HepG2 (cell line): ENCODE data around the gene RNGTT. TPM values are rescaled to one million over a fixed set of nuclear protein-coding genes. Genes with fewer than 3 reads are reported as not detected.

ENCODE experiments used
- ATAC-seq: fragments of 200-7000 bp; cut with Tn5 transposase; 3 replicates; pipeline ENCODE4 v1.9.1; 2020; ENCODE audit warnings: mild to moderate bottlenecking, moderate library complexity
- BruUV-seq: library from RNA; stranded (reverse); fragments of 400-500 nt; replicated peaks from 2 replicates; lab custom pipeline; 2021; lab: Mats Ljungman, UMichigan
- CTCF ChIA-PET: fragments of 300-600 bp; formaldehyde crosslinking; extraction: SDS; loops from one replicate; lab custom pipeline; 2021; ENCODE audit warnings: low total read pairs, inconsistent platforms, low intra/inter-chr PET ratio; lab: Yijun Ruan, JAX
- POLR2A ChIA-PET: fragments of 350-600 bp; sonication (Branson Sonifier 250); formaldehyde crosslinking; loops from one replicate; lab custom pipeline; 2020; ENCODE audit warnings: antibody characterized with exemption, inconsistent platforms; lab: Yijun Ruan, JAX
- DNase-seq: peaks from one replicate; pipeline ENCODE4 v3.0.0-alpha.2; 2015; ENCODE audit warnings: low spot score
- FAIRE-seq: peaks from 3 replicates; lab custom pipeline; 2011; peaks lifted over from hg19 to GRCh38; lab: Jason Lieb, UNC
- H2AFZ ChIP-seq: one replicate; pipeline ENCODE4 v1.6.1; 2011; ENCODE audit warnings: low read length, inconsistent platforms
- H3K27ac ChIP-seq: fragments of 300-600 bp; 3 replicates; pipeline ENCODE4 v1.8.0; 2011; ENCODE audit warnings: mixed run types, mild to moderate bottlenecking, mixed read lengths, low read length, inconsistent platforms; ENCODE audit not compliant: insufficient read depth; ENCODE audit errors: extremely low read length
- H3K27me3 ChIP-seq, 2 experiments: fragments of 200-600 bp in 1 of 2; 2 replicates in 1 of 2; 3 replicates in 1 of 2; pipeline versions ENCODE4 v1.6.0 to v1.8.0; 2011; ENCODE audit warnings: low read length in 2 of 2, mild to moderate bottlenecking in 2 of 2, moderate library complexity in 2 of 2, inconsistent platforms in 1 of 2; ENCODE audit not compliant: insufficient read depth in 2 of 2, control insufficient read depth in 1 of 2
- H3K36me3 ChIP-seq, 2 experiments: fragments of 200-600 bp in 1 of 2; replicated peaks in 1 of 2; 2 replicates in 1 of 2; 3 replicates in 1 of 2; pipeline versions ENCODE4 v1.5.1 to v1.8.0; 2011; ENCODE audit warnings: low read length in 2 of 2, inconsistent platforms in 1 of 2; ENCODE audit not compliant: insufficient read depth in 2 of 2, control insufficient read depth in 1 of 2
- H3K4me1 ChIP-seq: 2 replicates; pipeline ENCODE4 v1.5.1; 2012; ENCODE audit warnings: low read length, inconsistent platforms; ENCODE audit not compliant: insufficient read depth
- H3K4me2 ChIP-seq: 2 replicates; pipeline ENCODE4 v1.6.0; 2011; ENCODE audit warnings: low read depth, low read length, inconsistent platforms
- H3K4me3 ChIP-seq, 3 experiments: fragments of 200-600 bp in 1 of 3; sonication (generic), shearing (Covaris generic) in 1 of 3; replicated peaks in 1 of 3; 2 replicates each; pipeline ENCODE4 v1.5.1; 2011 to 2016; ENCODE audit warnings: low read length in 3 of 3, inconsistent platforms in 2 of 3, low read depth in 2 of 3, mild to moderate bottlenecking in 2 of 3, control low read depth in 1 of 3, mixed read lengths in 1 of 3; ENCODE audit not compliant: insufficient read depth in 1 of 3
- H3K79me2 ChIP-seq: one replicate; pipeline ENCODE4 v1.6.1; 2011; ENCODE audit warnings: low read length, inconsistent platforms; ENCODE audit not compliant: insufficient read depth
- H3K9ac ChIP-seq: 2 replicates; pipeline ENCODE4 v1.6.0; 2011; ENCODE audit warnings: mild to moderate bottlenecking, low read depth, low read length, inconsistent platforms; ENCODE audit not compliant: insufficient read depth
- H3K9me3 ChIP-seq: 2 replicates; pipeline ENCODE4 v1.5.1; 2012; ENCODE audit warnings: mild to moderate bottlenecking, low read length
- H4K20me1 ChIP-seq: 2 replicates; pipeline ENCODE4 v1.6.0; 2011; ENCODE audit warnings: inconsistent platforms, mild to moderate bottlenecking, low read length, moderate library complexity; ENCODE audit not compliant: insufficient read depth
- ADNP ChIP-seq: sonication (generic); formaldehyde crosslinking; IDR thresholded peaks from 2 replicates; pipeline ENCODE4 v1.4.0; 2020; ENCODE audit warnings: missing genetic modification reagents
- CAMTA2 ChIP-seq: sonication (generic); formaldehyde crosslinking; IDR thresholded peaks from 2 replicates; pipeline ENCODE4 v1.4.0; 2020; ENCODE audit warnings: mild to moderate bottlenecking, missing genetic modification reagents, borderline replicate concordance
- CTCF ChIP-seq: sonication (generic); formaldehyde crosslinking; IDR thresholded peaks from 2 replicates; pipeline ENCODE4 v1.5.0; 2020; ENCODE audit warnings: mild to moderate bottlenecking, missing genetic modification reagents, moderate library complexity
- GTF2F1 ChIP-seq: fragments of 150-350 bp; IDR thresholded peaks from 2 replicates; pipeline ENCODE4 v1.6.1; 2014; ENCODE audit warnings: low read length
- MBD4 ChIP-seq: IDR thresholded peaks from 2 replicates; pipeline ENCODE4 v1.6.1; 2012; ENCODE audit warnings: low read length, inconsistent platforms, borderline replicate concordance
- ZBTB4 ChIP-seq: sonication (generic); formaldehyde crosslinking; IDR thresholded peaks from 2 replicates; pipeline ENCODE4 v1.4.0; 2020; ENCODE audit warnings: missing genetic modification reagents, mild to moderate bottlenecking, borderline replicate concordance
- ZNF143 ChIP-seq: sonication (generic); formaldehyde crosslinking; IDR thresholded peaks from 2 replicates; pipeline ENCODE4 v1.4.0; 2020; ENCODE audit warnings: missing genetic modification reagents
- ZNF230 ChIP-seq: sonication (generic); formaldehyde crosslinking; IDR thresholded peaks from 2 replicates; pipeline ENCODE4 v1.4.0; 2020; ENCODE audit warnings: mild to moderate bottlenecking, missing genetic modification reagents
- ZNF253 ChIP-seq: sonication (generic); formaldehyde crosslinking; IDR thresholded peaks from 2 replicates; pipeline ENCODE4 v1.8.0; 2022; ENCODE audit warnings: mild to moderate bottlenecking, missing genetic modification reagents, borderline replicate concordance
- ZNF800 ChIP-seq: sonication (generic); formaldehyde crosslinking; IDR thresholded peaks from 2 replicates; pipeline ENCODE4 v1.4.0; 2020; ENCODE audit warnings: missing genetic modification reagents
- ZNF883 ChIP-seq: sonication (generic); formaldehyde crosslinking; IDR thresholded peaks from 2 replicates; pipeline ENCODE4 v1.5.1; 2020; ENCODE audit warnings: mild to moderate bottlenecking, missing genetic modification reagents; ENCODE audit errors: not compliant biosample characterization
- WGBS: methylation state at CpG from one replicate; pipeline ENCODE4 v1.1.6; 2017; ENCODE audit warnings: low lambda C conversion rate; 5-methylcytosine and 5-hydroxymethylcytosine counted together
- in situ Hi-C: cut with HindIII; loops from 2 replicates; pipeline ENCODE4 v1.10.0; 2017; ENCODE audit warnings: low pct_unique_long_range_greater_than_20kb; ENCODE audit not compliant: extremely low pct_ligation_motif_present
- intact Hi-C: fragments of 100-400 bp; cut with micrococcal nuclease; formaldehyde crosslinking; loops from one replicate; pipeline ENCODE4 v1.10.0; 2022; ENCODE audit not compliant: unreplicated experiment
- polyA plus RNA-seq, 8 experiments: library from polyadenylated mRNA; depleted of rRNA in 3 of 8; stranded (reverse) in 7 of 8; unstranded in 1 of 8; fragments of >200 nt; fragmentation: Illumina TruSeq in 4 of 8; extraction: Trizol in 4 of 8; gene quantifications; 2 replicates each; pipeline versions ENCODE4 v1.2.1 to v1.2.3, GENCODE V29; 2011 to 2016; ENCODE audit warnings: low read depth in 4 of 8, missing spikeins in 1 of 8, mixed read lengths in 1 of 8; ENCODE audit not compliant: insufficient read depth in 1 of 8
- total RNA-seq, 5 experiments: library from RNA; depleted of rRNA; stranded (reverse); fragments of >200 nt; fragmentation: Illumina TruSeq; extraction: Trizol; gene quantifications; 2 replicates each; pipeline ENCODE4 v1.2.3, GENCODE V29; 2016; ENCODE audit warnings: low read depth in 1 of 5
- TF ChIP-seq, protein P1 (sequence below): IDR thresholded peaks from 2 replicates; pipeline ENCODE4 v1.6.1; 2016; ENCODE audit warnings: missing genetic modification reagents, missing compliant biosample characterization
- TF ChIP-seq, protein P2 (sequence below): sonication (generic); formaldehyde crosslinking; IDR thresholded peaks from 2 replicates; pipeline ENCODE4 v1.5.1; 2020; ENCODE audit warnings: missing genetic modification reagents, mild to moderate bottlenecking, borderline replicate concordance
- TF ChIP-seq, protein P3 (sequence below): sonication (generic); formaldehyde crosslinking; IDR thresholded peaks from 2 replicates; pipeline ENCODE4 v1.5.0; 2020; ENCODE audit warnings: missing genetic modification reagents

The RNGTT gene
- total and polyA plus RNA-seq, 2 of the 13 experiments (the other 11 are each of a cell fraction or from before 2014, with no cell fraction given) = 6.0 to 22.6 TPM

DNA sequence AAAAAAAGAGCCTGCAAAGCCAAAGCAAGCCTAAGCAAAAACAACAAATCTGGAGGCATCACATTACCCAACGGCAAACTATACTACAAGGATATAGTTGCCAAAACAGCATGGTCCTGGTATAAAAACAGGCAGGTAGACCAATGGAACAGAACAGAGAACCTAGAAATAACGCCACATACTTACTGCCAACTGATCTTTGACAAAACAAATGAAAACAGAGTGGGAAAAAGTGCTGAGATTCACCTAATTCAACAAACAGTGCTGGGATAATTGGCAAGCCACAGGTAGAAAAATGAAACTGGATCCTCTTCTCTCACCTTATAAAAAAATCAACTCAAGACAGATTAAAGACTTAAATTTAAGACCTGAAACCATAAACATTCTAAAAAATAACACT, 291.8 kb downstream of the RNGTT start:
- no TSS peak for BruUV-seq
- Histone ChIP-seq H3K4me3 (no peak overlapping the region), H3K36me3 (0 out of 5 replicates have a peak, but pooled peaks cover 0 to 1% of the 10 kb centered on the region in 2 experiments), H2AFZ (no peak overlapping the region), H4K20me1 (no peaks in the 10 kb centered on the region), H3K27me3 (no peaks in the 10 kb centered on the region), H3K79me2 (no peaks in the 10 kb centered on the region), H3K4me2 (no peak overlapping the region), H3K9ac (no peak overlapping the region), H3K27ac (no peak overlapping the region), H3K4me1 (no peaks in the 10 kb centered on the region), H3K9me3 (peaks cover 27% of the 10 kb centered on the region)
- DNase-seq (no peak), FAIRE-seq (no peak), ATAC-seq (no peak)
- intact Hi-C loops (no loop called here), in situ Hi-C loops (no loop called here)
- ChIA-PET CTCF (no interaction called here), POLR2A (no interaction called here)
- 96% methylated on average over 2 of the region's 2 CpGs for WGBS
- TF ChIP-seq CTCF (CRISPR knock-in tag) (no peak), MBD4 (no peak), ZNF253 (CRISPR knock-in tag) (no peak), GTF2F1 (no peak), ZNF800 (CRISPR knock-in tag) (no peak), ZNF883 (no peak), ZBTB4 (CRISPR knock-in tag) (no peak), CAMTA2 (CRISPR knock-in tag) (no peak), ZNF143 (no peak), ZNF230 (CRISPR knock-in tag) (no peak), ADNP (CRISPR knock-in tag) (no peak)
- TF ChIP-seq, protein P1, sequence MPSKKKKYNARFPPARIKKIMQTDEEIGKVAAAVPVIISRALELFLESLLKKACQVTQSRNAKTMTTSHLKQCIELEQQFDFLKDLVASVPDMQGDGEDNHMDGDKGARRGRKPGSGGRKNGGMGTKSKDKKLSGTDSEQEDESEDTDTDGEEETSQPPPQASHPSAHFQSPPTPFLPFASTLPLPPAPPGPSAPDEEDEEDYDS (CRISPR knock-in tag) = no peak
- TF ChIP-seq, protein P2, sequence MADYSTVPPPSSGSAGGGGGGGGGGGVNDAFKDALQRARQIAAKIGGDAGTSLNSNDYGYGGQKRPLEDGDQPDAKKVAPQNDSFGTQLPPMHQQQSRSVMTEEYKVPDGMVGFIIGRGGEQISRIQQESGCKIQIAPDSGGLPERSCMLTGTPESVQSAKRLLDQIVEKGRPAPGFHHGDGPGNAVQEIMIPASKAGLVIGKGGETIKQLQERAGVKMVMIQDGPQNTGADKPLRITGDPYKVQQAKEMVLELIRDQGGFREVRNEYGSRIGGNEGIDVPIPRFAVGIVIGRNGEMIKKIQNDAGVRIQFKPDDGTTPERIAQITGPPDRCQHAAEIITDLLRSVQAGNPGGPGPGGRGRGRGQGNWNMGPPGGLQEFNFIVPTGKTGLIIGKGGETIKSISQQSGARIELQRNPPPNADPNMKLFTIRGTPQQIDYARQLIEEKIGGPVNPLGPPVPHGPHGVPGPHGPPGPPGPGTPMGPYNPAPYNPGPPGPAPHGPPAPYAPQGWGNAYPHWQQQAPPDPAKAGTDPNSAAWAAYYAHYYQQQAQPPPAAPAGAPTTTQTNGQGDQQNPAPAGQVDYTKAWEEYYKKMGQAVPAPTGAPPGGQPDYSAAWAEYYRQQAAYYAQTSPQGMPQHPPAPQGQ (CRISPR knock-in tag) = no peak
- TF ChIP-seq, protein P3, sequence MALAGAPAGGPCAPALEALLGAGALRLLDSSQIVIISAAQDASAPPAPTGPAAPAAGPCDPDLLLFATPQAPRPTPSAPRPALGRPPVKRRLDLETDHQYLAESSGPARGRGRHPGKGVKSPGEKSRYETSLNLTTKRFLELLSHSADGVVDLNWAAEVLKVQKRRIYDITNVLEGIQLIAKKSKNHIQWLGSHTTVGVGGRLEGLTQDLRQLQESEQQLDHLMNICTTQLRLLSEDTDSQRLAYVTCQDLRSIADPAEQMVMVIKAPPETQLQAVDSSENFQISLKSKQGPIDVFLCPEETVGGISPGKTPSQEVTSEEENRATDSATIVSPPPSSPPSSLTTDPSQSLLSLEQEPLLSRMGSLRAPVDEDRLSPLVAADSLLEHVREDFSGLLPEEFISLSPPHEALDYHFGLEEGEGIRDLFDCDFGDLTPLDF (CRISPR knock-in tag) = no peak
